ENCODE results near the gene NEK10. TPM values are rescaled to one million over a fixed set of nuclear protein-coding genes. Genes with fewer than 3 reads are reported as not detected.
A peak's percentile ranks its signal among the peaks of the same experiment; 100 is the strongest.

The NEK10 gene
- total RNA-seq, 1 experiment from 2014 or later = 1.7 TPM

GRCh38 chr3:27349832-27350231 is 19.4 kb downstream of the NEK10 start:
- BruUV-seq (replicated peaks) = no TSS peak
- no peaks in the 10 kb centered on the region for H3K27me3 Mint-ChIP-seq (ENCODE audit: unreplicated experiment)
- no peak for TF ChIP-seq CTCF (IDR thresholded peaks at IDR 0.05; ENCODE audit: unreplicated experiment)
- H3K27ac Mint-ChIP-seq (ENCODE audit: unreplicated experiment) = no peak overlapping the region
- intact Hi-C loops (cut with micrococcal nuclease; ENCODE audit: unreplicated experiment) = no loop called here
- DNase-seq = no peak
- H3K4me1 Mint-ChIP-seq (ENCODE audit: low read depth, unreplicated experiment) = peaks cover 28% of the 10 kb centered on the region
- CTCF ChIA-PET = no interaction called here
- H3K9me3 Mint-ChIP-seq (ENCODE audit: low read depth, unreplicated experiment) = no peaks in the 10 kb centered on the region
- H3K36me3 Mint-ChIP-seq (ENCODE audit: insufficient read depth, unreplicated experiment) = no peaks in the 10 kb centered on the region
- no peak overlapping the region for H3K4me3 Mint-ChIP-seq (ENCODE audit: low read depth, unreplicated experiment)

- no TSS peak for BruUV-seq (replicated peaks)
- H3K27me3 Mint-ChIP-seq (ENCODE audit: unreplicated experiment) = no peaks in the 10 kb centered on the region
- peak overlapping the region; percentile 51 for H3K4me3 Mint-ChIP-seq (ENCODE audit: low read depth, unreplicated experiment)
- H3K27ac Mint-ChIP-seq (ENCODE audit: unreplicated experiment) = peak overlapping the region; percentile 61
- CTCF ChIA-PET = interaction anchor here (0.5 to 1.5 kb wide), 5 partner anchors 8 to 335 kb away, joined by 3 to 7 read pairs (median 4); no protein-coding TSS in a partner anchor
- H3K36me3 Mint-ChIP-seq (ENCODE audit: insufficient read depth, unreplicated experiment) = no peaks in the 10 kb centered on the region
- intact Hi-C loops (cut with micrococcal nuclease; ENCODE audit: unreplicated experiment) = no loop called here
- no peak for DNase-seq
- no peak for TF ChIP-seq CTCF (IDR thresholded peaks at IDR 0.05; ENCODE audit: unreplicated experiment)
- peaks cover 28% of the 10 kb centered on the region for H3K4me1 Mint-ChIP-seq (ENCODE audit: low read depth, unreplicated experiment)
- H3K9me3 Mint-ChIP-seq (ENCODE audit: low read depth, unreplicated experiment) = no peaks in the 10 kb centered on the region
Observed at GRCh38 chr3:27345959-27346865, 23.0 kb downstream of the NEK10 start.

- peak; percentile 69 for DNase-seq
- H3K4me1 Mint-ChIP-seq (ENCODE audit: low read depth, unreplicated experiment) = peaks cover 28% of the 10 kb centered on the region
Observed at GRCh38 chr3:27345493-27345892, 23.7 kb downstream of the NEK10 start.

GRCh38 chr3:27345045-27345444 is 24.1 kb downstream of the NEK10 start:
- no TSS peak for BruUV-seq (replicated peaks)
- CTCF ChIA-PET = interaction anchor here (1.5 kb wide), 1 partner anchor 9 kb away, joined by 4 read pairs; no protein-coding TSS in a partner anchor
- no peaks in the 10 kb centered on the region for H3K9me3 Mint-ChIP-seq (ENCODE audit: low read depth, unreplicated experiment)
- intact Hi-C loops (cut with micrococcal nuclease; ENCODE audit: unreplicated experiment) = no loop called here
- no peak for DNase-seq
- TF ChIP-seq CTCF (IDR thresholded peaks at IDR 0.05; ENCODE audit: unreplicated experiment) = no peak
- no peaks in the 10 kb centered on the region for H3K27me3 Mint-ChIP-seq (ENCODE audit: unreplicated experiment)
- peaks cover 28% of the 10 kb centered on the region for H3K4me1 Mint-ChIP-seq (ENCODE audit: low read depth, unreplicated experiment)
- peak overlapping the region; percentile 61 for H3K27ac Mint-ChIP-seq (ENCODE audit: unreplicated experiment)
- peak overlapping the region; percentile 51 for H3K4me3 Mint-ChIP-seq (ENCODE audit: low read depth, unreplicated experiment)
- no peaks in the 10 kb centered on the region for H3K36me3 Mint-ChIP-seq (ENCODE audit: insufficient read depth, unreplicated experiment)

More at GRCh38 chr3:27345493-27345892, 23.7 kb downstream of the NEK10 start:
- CTCF ChIA-PET = interaction anchor here (1.1 to 1.5 kb wide), 3 partner anchors 9 to 14 kb away, joined by 3 to 7 read pairs (median 4); no protein-coding TSS in a partner anchor
- Mint-ChIP-seq H3K36me3 (ENCODE audit: insufficient read depth, unreplicated experiment) (no peaks in the 10 kb centered on the region), H3K4me3 (ENCODE audit: low read depth, unreplicated experiment) (peak overlapping the region; percentile 51), H3K27ac (ENCODE audit: unreplicated experiment) (peak overlapping the region; percentile 61), H3K9me3 (ENCODE audit: low read depth, unreplicated experiment) (no peaks in the 10 kb centered on the region), H3K27me3 (ENCODE audit: unreplicated experiment) (no peaks in the 10 kb centered on the region)
- intact Hi-C loops (cut with micrococcal nuclease; ENCODE audit: unreplicated experiment) = no loop called here
- no peak for TF ChIP-seq CTCF (IDR thresholded peaks at IDR 0.05; ENCODE audit: unreplicated experiment)
- no TSS peak for BruUV-seq (replicated peaks)
